Mesenteric fat pad (tissue), 1 donor: ENCODE results near the gene MARCO. TPM values are rescaled to one million over a fixed set of nuclear protein-coding genes. Genes with fewer than 3 reads are reported as not detected.

Experiments used
- DNase-seq: peaks from one replicate; pipeline ENCODE4 v3.0.0-alpha.2; 2020; ENCODE audit warnings: low spot score
- total RNA-seq: library from RNA; stranded (reverse); fragmentation: NEBNext Ultra II Directional; extraction: Animal tissue kit (Norgen Biotek cat#: 25700); gene quantifications from one replicate; pipeline ENCODE4 v1.2.1, GENCODE V29; 2021
- donor health status: DM: yes; HTN: yes; CAD: no.

The MARCO gene
- total RNA-seq, 1 donor from 2014 or later = 92.5 TPM

DNA sequence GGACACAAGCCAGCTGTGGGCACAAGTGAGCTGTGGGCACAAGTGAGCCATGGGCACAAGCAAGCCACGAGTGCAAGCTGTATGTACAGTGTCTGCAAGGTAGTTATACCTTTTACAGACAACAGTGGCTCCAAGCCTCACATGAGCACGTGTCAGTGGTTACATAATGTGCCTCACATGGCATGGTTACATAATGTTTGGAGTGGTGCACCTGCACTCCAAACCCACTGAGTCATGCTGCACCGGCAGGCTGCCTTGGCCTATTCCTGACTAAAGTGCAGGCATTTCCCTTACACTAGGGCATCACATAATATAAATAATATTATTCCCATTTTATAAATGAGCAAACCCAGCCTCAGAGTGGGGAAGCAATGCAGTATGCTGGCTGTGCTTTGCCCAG is 62.6 kb downstream of the MARCO start:
- no peak for DNase-seq

DNA sequence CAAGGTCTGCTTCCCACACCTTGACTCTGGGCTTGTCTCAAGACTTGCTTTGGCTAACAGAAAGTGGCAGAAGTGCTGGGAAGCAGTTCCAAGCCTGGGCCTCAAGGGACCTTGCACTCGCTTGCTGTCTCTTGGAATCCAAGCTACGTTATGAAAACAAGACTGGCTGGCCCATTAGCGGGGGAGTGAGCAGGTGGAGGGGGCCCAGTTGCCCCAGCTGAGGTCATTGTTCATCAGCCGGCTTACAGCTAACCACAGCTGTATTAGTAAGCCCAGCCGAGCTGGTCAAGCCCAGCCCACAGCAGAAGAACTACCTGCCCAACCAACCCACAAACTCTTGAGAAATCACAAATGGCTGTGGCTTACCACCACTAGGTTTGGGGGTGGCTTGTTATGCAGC is 63.1 kb downstream of the MARCO start:
- DNase-seq = no peak

DNA sequence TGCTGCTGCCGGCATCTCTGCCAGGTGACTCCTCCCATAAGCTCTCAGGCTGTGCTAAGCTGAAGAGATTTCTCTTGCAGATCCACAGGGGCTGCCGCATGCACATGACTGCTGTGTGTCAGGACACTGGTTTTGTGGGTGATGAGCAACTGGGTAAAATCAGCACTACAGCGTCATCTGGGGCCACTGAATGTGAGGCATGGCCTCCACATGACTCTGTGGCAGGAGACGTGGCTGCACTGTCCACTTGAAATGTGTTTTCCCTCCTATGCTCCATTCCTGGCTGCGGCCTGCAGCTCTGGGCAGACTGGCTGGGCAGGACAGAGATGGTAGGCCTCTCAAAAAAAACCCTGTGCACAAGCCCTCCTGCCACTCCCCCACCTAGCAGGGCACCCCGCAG is 63.6 kb downstream of the MARCO start:
- no peak for DNase-seq

DNA sequence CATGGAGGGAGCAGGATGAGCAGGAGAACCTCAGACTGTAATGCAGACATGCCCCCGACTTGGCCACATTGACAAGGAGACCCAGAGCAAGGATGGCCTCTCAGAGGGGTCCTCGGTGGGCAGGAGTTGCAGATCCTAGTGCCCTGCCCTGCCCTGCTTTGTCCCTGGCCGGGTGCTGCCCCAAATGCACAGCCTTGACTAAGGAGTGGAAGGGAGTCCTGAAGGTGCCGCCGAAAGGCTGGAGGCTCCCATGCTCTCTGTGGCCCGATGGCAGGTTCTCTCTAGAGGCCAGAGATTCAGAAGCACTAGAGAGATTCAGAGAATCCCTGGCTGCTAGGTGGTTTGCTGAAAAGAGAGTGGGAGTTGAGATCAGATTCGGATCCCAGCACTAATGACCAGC is 64.4 kb downstream of the MARCO start:
- DNase-seq = no peak

DNA sequence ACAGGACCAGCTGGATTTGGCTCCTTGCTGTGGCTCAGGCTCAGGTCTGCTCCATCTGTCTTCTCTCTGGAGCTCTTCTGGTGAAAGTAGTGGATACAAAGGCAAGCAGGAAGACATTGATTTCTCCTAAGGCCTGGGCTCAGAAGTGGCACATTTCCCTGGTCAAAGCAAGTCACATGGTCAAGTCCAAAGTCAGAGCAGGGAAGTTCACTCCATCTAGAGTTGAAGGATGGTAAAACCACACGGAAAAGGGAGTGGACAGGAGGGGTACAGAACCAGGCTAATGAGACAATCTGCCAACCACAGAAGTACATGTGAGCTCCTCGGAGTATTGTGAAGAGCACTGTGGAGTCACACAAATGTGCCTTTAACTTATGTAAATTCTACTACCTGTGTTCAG is 66.1 kb downstream of the MARCO start:
- DNase-seq = no peak

DNA sequence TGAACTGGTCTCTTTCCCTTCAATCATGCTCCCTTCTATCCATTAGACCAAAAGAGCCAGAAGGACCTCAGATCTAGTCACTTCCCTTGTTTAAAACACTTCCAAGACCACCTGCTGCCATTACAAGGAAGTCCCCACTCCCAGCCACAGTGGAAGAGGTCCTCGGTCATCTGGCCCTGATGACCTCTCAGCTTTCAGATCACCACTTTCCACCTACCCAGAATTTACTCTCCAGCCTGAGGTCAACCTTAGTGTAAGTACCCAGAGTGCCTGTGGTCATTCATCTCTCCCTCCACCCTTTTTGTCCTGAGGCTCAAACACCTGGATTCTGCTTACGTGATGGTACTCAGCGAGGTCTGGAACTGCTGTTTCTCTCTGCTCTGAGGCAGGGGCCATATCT is 67.1 kb downstream of the MARCO start:
- no peak for DNase-seq

DNA sequence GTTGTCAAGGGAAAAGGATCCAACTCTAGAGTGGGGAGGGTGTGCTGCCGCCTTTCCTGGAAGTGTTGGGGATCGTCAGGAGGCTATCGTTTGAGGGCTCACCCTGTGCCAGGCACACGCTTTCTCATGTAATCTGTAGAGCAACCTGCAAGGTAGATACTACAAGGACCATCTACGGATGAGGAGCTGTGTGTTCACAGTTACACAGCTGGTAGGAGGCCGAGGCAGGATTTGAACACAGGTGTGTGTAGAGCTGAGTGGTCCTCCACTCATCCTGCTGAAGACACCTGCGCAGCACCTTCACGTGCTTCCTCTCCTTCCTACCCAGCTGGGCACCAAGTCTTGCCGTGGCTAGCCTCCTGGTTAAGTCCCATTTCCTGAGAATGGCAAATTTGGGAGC is 68.3 kb downstream of the MARCO start:
- DNase-seq = no peak

DNA sequence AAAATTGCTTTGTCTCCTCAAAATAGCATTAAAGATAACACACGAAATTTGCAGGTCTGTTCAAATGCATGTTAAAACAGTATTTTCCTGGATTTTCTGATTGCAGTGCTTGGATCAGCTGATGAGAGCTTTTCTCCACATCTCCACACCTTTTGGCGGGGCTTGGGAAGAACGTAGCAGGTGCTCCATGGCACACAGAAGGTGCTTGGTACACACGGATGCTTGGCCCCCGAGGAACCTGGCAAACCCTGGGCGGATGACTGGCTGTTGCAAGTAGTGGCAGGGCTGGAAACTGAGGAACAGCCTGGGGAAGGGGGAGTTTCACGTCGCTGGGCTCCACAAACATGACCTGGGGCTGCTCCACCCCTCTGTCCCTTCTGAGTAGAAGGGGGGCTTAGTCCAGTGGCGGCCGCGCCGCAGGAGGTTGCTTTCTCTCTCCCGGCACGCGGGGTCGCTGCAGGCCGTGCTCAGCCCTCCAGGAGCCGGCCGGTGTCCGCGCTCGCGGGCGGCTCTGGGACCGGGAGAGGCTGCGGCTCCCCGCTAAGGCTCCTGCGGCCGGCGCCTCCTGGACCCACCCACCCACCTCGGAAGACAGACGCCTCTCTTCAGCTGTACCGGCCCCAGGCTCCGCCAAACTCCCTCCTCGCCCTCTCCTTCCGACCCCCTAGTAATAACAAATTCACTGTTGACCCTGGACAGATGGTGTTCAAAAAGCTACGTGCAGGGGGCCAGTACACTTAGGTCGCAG is 69.3 kb downstream of the MARCO start:
- peak; percentile 84 for DNase-seq

DNA sequence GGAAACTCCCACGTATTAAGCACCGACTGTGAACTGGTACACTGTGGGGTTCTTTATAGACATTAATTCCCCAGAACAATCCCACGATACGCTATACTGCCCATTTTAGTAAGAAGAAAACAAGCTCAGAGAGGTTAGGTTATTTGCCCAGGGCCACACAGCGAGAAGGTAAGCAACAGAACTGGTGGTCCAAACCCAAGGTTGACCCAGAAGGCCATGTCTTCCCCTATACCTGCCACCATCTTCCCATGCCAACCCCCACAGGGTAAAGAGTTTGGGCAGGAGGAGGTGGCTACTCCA is 69.9 kb downstream of the MARCO start:
- DNase-seq = no peak

DNA sequence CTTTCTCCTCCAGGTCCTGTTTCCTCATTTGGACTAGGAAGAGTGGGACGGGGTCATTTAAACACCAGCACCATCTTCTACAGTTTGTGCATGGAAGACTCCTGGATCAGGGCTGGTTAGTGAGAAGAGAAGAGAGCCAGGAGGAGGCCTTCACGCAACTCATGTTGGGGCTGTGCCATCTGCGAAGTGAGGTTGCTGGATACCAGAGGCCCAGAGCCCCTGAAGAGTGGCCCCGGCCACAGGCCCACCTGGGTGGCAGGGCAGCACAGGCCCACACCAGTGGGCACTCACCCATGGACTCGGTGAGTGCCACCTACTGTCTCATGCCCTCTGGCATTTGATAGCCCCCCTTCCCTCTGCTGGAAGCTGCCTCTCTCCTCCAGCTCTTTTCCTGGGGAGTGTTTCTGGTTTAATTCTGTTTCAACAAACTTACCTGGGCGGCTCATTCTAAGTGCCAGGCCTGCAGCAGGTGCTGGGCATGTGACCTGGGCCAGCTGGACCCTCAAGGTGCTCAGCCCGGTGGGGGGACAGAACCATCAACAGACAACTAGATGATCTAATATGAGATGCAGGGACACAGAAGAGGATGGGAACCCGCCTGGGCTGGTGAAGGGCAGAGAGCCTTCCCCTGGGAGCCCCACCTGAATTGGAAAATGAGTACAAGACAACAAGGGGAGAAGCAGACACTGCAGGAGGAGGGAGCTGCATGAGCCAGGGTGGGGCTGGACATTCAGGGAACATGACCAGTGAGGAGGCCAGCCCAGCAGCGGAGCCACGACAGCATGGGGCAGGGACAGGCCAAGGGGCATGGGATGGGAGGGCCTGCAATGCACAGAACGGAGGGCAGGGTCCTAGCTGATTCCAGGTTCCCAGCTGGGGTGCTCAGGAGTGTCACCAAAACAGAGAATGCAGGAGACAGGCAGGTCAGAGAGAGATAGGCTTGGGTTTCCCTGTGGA is 70.6 kb downstream of the MARCO start:
- peak; percentile 67 for DNase-seq

DNA sequence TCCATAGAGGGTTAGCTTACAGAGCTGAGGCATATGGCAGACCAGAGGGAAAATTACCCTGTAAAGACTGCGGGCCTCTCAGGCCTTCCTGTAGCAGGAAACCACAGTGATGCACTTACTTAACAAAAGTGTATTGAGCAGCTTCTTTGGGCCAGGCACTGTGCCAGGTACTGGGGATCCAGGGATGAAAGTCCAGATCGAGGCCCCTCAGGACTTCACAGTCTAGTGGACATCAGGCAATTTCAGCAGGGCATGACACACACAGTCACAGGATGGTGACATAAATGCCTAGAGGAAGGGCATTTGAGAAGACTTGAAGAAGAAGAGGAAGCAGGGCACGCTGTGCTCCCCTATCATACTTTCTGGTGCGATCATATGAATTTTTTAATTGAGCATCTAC is 71.7 kb downstream of the MARCO start:
- DNase-seq = no peak

DNA sequence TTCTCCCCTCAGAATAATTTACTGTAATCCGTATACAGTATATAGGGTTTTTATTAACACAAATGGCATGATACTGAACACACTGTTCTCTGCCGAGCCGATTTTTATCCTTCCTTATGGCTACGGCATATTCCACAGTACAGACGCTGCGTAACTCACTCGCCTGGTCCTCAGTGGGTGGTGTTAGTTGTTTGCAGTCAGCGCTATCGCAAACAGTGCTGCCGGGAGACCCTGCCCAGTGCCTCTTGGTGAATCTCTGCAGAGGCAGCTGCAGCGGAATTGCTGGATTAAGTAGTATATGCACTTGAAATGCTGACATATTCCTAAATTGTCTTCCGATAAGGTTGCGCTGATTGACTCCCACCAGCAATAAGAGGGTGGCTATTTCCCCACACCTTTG is 73.9 kb downstream of the MARCO start:
- DNase-seq = no peak

DNA sequence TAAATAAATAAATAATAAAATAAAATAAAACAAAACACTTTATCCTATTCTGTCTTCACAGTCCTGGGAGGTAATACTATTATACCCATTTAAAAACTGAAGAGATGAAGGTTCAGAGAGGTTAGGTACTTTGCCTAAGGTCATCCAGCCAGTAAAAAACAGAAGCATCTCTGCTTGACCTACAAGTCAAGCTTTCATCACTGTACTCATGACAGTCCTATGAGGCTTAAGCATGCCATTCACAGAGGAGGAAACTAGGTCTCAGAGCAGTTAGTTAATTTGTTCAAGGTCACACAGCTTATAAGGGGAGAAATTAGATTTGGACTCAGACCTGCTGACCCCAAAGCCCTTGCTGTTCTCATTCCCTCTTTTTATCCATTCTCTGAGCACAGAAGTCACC is 77.5 kb downstream of the MARCO start:
- DNase-seq = no peak

DNA sequence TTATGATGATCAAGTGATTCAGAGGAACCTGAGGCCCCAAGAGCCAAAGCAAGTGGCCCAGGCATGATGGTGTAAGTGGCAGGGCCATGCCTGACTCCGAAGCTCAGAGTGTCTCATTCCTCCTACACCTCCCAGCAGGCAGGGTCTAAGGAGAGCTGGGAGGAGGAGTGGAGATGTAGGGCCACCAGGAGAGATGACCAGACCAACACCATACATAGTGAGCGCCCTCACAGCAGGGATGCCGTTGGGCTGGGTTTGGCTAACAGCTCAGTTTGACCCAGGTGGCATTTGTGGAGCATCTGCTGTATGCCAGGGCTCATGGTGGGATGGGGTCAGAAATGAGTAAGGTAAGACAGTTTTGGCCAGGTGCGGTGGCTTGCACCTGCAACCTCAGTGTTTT is 80.7 kb downstream of the MARCO start:
- no peak for DNase-seq

DNA sequence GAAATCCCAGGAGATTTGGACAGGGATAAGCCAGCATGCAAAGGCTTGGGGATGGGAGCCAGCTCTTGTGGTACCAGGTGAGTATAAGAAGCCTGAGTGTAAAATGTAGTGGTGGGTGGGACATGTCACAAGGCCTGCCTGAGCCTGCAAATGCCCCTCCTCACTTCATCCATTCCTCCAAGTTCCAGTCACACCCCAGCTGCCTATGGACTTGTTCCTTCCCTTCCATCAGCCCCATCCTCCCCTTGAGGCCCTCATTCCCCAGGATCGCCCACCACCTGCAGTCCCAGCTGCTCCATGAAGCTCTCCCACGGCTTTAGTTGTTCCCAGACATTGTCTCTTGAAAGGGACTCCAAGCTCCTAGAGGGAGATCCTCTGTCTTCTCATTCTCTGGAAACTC is 81.5 kb downstream of the MARCO start:
- DNase-seq = no peak

DNA sequence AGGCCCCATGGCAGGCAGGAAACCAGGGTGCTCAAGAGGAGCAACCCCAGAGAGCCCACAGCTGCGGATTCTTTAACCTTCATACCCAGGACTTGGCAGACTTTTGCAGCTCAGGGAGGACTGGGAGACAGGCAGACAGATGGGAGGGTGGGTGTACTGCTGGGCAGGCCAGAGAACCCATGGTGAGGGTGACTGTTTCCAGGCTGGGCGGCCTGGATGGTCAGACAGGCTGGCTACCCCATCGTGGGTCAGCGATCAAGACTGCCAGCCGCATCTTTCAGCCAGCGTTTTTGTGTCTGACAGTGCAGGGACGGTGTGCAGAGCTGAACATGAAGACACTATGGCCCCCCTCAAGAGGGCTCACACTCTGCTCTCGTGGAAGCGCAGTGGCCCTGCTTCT is 82.2 kb downstream of the MARCO start:
- DNase-seq = peak; percentile 74

DNA sequence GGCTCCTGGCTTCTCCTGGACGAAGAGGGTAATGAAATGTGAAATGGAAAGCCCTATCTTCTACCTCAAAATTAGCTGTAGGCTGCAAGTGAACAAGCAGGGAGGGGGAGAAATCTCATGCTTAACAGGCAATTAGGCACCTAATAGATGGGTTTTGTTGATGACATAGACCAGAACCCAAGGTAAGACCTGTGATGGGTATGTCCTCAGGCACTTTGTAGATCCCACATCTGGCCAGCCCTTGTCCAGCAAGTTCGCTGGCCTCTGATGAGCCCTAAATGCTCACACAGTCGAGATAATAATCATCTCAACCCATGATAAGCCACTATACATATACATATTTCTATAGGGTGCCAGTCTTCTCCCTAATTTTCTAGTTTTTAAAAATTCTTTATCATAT is 82.6 kb downstream of the MARCO start:
- no peak for DNase-seq

DNA sequence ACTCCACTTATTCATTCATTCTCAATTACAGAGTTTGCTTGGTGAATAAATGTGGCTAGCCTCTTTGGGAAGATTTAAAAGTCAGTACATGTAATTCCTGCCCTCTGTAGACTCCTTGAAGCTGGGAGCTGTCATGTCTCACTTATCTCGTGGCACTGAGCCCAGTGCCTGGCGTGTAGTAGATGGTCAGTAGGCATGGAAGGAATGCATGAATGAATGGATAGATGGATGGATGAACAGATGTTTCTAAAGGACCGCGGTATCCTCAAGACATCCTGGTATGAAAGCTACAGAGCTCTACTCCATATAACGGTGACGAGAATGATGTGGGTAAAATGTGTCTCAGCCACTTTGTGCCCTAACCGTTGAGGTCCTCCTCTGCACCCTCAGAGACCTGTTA is 83.0 kb downstream of the MARCO start:
- no peak for DNase-seq

DNA sequence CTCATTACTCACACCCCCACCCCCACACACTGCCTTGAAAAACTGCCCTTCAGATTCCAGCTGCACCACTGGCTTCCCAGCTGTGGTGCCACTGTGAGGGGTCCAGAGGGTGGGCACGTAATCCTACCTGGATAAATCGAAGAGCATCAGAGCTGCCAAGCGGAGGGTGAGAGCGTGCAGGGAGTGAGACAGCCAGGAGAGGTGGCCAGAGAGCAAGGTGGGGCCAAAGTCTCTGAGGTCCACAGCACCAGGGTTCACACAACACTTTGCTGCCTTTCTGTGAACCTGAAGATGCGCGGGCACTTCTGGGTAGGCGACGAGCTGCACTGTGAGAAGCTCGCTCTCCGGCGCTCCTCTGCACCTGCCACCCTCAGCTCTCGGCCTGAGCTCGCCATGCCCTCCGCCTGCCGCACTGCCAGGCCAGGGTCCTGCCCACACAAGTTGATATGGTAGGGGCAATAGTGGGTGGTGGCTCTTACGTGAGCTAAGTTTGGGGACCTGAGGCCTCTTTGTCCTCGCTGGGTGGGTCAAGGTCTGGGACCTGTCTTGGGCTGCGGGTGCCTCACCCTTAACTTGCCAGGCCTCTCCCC is 83.9 kb downstream of the MARCO start:
- peak; percentile 77 for DNase-seq

DNA sequence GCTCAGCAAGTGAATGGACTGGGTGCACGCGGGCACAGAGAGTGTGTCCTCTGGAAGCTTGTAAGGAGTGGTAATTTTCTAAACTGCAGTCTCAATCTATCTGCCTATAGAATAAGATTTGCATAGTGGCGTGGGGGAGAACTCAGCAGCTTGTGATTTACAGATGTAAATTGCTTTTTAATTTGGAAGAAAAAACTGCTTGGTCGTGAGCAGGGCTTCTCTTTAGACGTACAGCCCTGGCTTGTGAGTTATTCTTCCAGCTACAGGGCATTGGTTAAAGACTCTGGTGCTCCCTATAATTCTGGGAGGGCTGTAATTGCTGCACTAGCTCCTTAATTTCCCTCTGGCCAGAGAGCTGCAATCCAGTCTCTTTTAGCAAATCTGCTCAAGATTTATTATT is 84.9 kb downstream of the MARCO start:
- no peak for DNase-seq

DNA sequence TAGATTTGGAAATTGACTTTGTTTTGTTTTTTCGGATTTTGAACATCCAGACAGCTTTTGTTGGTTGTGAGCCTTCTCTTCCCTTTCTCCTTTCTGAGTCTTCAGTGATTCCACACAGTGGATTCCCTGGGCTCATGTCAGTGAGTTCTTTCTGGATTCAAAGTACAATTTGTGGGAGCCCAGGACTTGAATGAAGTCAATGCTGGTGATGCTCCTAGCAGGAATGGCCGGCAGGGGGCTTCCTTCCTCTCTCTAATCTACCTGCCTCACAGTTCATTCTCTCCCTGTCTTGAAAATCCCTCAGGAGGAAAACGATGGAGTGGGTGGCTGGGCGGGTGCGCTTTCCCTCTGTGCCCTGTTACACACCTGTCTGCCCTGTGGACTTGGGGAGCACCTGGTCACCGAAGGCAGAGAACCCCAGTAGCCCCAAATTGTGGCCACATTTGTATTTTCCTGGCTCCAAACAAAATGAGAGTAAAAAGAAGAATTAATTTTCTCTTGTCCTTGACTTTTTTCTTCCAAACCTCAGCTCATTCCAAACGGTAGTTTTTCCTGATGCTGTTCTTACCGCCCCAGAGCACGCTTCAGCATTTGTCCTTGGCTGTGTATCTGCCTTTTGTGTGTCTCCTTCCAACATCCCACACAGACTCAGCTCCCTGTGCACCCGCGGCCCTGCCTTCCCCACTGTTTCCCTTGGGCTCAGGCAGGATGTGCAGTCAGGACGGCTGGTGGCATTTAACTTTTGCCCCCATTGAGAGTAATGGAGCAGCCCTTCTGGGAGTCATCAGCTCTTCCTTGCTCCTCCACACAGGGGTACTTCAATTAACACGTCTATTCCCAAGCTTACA is 86.6 kb downstream of the MARCO start:
- DNase-seq = peak; percentile 72

DNA sequence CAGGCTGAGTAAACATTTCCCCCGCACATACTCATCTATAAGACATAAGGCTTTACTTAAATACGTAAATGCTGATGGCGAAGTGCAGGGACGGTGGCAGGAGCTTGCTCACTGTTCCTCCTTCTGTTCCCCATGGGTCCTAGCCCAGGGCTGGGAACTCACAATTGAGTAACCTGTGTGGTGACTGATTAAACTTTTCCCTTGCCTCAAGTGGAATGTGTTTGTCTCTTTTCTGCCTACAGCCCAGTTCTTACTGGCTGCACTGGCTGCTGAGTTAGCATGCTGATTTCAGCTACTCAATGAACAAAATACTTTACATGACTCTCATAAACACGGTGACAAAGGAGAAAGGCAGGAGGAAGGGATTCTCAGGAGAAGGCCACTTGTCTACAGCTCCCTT is 87.3 kb downstream of the MARCO start:
- DNase-seq = no peak
